Panc1 (cell line): ENCODE measurements around the gene REV3L. TPM values are rescaled to one million over a fixed set of nuclear protein-coding genes. Genes with fewer than 3 reads are reported as not detected.
"Not testable (repeated sequence)": the region's sequence is repeated elsewhere in the genome, so short reads cannot be mapped to it uniquely, and the experiment has no call there.

Experiments
- ATAC-seq: fragments of 200-7000 bp; cut with Tn5 transposase; 2 replicates; pipeline ENCODE4 v1.9.1; 2020; ENCODE audit warnings: mild to moderate bottlenecking, moderate library complexity
- BruUV-seq: library from RNA; stranded (reverse); fragments of 400-500 nt; replicated peaks from 2 replicates; lab custom pipeline; 2021; lab: Mats Ljungman, UMichigan
- CTCF ChIA-PET: fragments of 300-600 bp; sonication (Branson Sonifier 250); formaldehyde crosslinking; loops from one replicate; lab custom pipeline; 2022; ENCODE audit warnings: antibody characterized with exemption; lab: Charles Lee
- POLR2A ChIA-PET: fragments of 300-600 bp; sonication (Branson Sonifier 250); formaldehyde crosslinking; loops from one replicate; lab custom pipeline; 2022; ENCODE audit warnings: antibody characterized with exemption; lab: Charles Lee
- DNase-seq: peaks from one replicate; pipeline ENCODE4 v3.0.0-alpha.2; 2010; ENCODE audit warnings: low read depth, low spot score
- H3K27ac ChIP-seq: 2 replicates; pipeline ENCODE4 v1.5.1; 2011; ENCODE audit warnings: mild to moderate bottlenecking, low read length, inconsistent platforms
- H3K27me3 ChIP-seq: fragments of 200-500 bp; sonication (Bioruptor generic); 2 replicates; pipeline ENCODE4 v1.6.0; 2014; ENCODE audit warnings: low read length, inconsistent platforms; ENCODE audit not compliant: control insufficient read depth, insufficient read depth
- H3K36me3 ChIP-seq: fragments of 200-500 bp; sonication (Bioruptor generic); 2 replicates; pipeline ENCODE4 v1.5.1; 2014; ENCODE audit warnings: inconsistent platforms, mild to moderate bottlenecking, low read length, moderate library complexity; ENCODE audit not compliant: control insufficient read depth, insufficient read depth
- H3K4me1 ChIP-seq: 2 replicates; pipeline ENCODE4 v1.5.1; 2011; ENCODE audit warnings: inconsistent platforms, mild to moderate bottlenecking, low read length, moderate library complexity; ENCODE audit not compliant: control insufficient read depth, insufficient read depth
- H3K4me3 ChIP-seq, 2 experiments: 2 replicates each; pipeline ENCODE4 v1.5.1; 2011 to 2012; ENCODE audit warnings: low read depth in 2 of 2, low read length in 2 of 2, mild to moderate bottlenecking in 2 of 2, inconsistent platforms in 1 of 2, moderate library complexity in 1 of 2
- H3K9me3 ChIP-seq: fragments of 200-500 bp; sonication (Bioruptor generic); 2 replicates; pipeline ENCODE4 v1.5.1; 2014; ENCODE audit warnings: low read depth, mild to moderate bottlenecking, inconsistent platforms, low read length, moderate library complexity; ENCODE audit not compliant: control insufficient read depth, insufficient read depth
- POLR2AphosphoS5 ChIP-seq: IDR thresholded peaks from 2 replicates; pipeline ENCODE4 v1.6.1; 2012; ENCODE audit warnings: mild to moderate bottlenecking, low read depth, low read length, moderate library complexity
- SIN3A ChIP-seq: IDR thresholded peaks from 2 replicates; pipeline ENCODE4 v1.6.1; 2012; ENCODE audit warnings: low read depth, mild to moderate bottlenecking, low read length, moderate library complexity, borderline replicate concordance; ENCODE audit not compliant: insufficient read depth
- TCF7L2 ChIP-seq: IDR thresholded peaks from 2 replicates; pipeline ENCODE4 v1.6.1; 2011; ENCODE audit warnings: mild to moderate bottlenecking, low read depth, low read length, inconsistent platforms
- in situ Hi-C: cut with HindIII; loops from 2 replicates; pipeline ENCODE4 v1.10.0; 2016; ENCODE audit warnings: low sequenced_read_pairs, low pct_unique_long_range_greater_than_20kb
- intact Hi-C: fragments of 100-400 bp; cut with micrococcal nuclease; formaldehyde crosslinking; loops from one replicate; pipeline ENCODE4 v1.10.0; 2022; ENCODE audit not compliant: unreplicated experiment
- total RNA-seq: library from RNA; stranded (reverse); gene quantifications from one replicate; pipeline ENCODE4 v1.2.1, GENCODE V29; 2021; ENCODE audit not compliant: unreplicated experiment
- TF ChIP-seq, protein P1 (sequence below): fragments of 450-650 bp; IDR thresholded peaks from 2 replicates; pipeline ENCODE4 v1.5.1; 2017; ENCODE audit warnings: mild to moderate bottlenecking
- TF ChIP-seq, protein P2 (sequence below), 2 experiments: IDR thresholded peaks; 2 replicates each; pipeline ENCODE4 v1.6.1; 2011 to 2012; ENCODE audit warnings: low read depth in 2 of 2, control low read depth in 1 of 2, low read length in 1 of 2, mild to moderate bottlenecking in 1 of 2, moderate library complexity in 1 of 2; ENCODE audit not compliant: insufficient read depth in 1 of 2

Gene REV3L
- total RNA-seq, 1 experiment from 2014 or later = 44.8 TPM

DNA sequence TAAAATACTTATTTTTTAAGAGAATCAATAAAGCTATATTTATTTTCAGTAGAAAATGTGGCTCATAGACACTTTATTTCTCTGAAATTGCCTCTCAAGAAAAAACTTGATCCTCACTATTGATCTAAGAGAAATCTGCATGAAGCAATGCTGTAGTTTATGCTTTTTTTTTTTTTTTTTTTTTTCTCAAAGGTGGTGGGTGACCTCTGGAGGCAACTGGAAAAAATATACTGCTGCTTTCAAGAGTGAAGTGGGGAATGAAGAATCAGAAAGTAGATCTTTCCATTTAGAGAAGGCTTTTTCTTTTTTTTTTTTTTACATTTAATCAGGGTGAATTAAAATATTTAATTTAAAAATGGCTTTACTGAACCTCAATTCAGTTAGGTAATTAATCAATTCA, 226.4 kb downstream of the REV3L start:
- POLR2A ChIA-PET = interaction anchor here (0.6 kb wide), 1 partner anchor 8 kb away, joined by 19 read pairs; no protein-coding TSS in a partner anchor
- ATAC-seq (no peak), DNase-seq (no peak)
- no TSS peak for BruUV-seq
- CTCF ChIA-PET = interaction anchor here (0.6 to 0.7 kb wide), 4 partner anchors 296 to 468 kb away, joined by 3 to 7 read pairs (median 4); no protein-coding TSS in a partner anchor
- no peak for TF ChIP-seq TCF7L2
- TF ChIP-seq, protein P1, sequence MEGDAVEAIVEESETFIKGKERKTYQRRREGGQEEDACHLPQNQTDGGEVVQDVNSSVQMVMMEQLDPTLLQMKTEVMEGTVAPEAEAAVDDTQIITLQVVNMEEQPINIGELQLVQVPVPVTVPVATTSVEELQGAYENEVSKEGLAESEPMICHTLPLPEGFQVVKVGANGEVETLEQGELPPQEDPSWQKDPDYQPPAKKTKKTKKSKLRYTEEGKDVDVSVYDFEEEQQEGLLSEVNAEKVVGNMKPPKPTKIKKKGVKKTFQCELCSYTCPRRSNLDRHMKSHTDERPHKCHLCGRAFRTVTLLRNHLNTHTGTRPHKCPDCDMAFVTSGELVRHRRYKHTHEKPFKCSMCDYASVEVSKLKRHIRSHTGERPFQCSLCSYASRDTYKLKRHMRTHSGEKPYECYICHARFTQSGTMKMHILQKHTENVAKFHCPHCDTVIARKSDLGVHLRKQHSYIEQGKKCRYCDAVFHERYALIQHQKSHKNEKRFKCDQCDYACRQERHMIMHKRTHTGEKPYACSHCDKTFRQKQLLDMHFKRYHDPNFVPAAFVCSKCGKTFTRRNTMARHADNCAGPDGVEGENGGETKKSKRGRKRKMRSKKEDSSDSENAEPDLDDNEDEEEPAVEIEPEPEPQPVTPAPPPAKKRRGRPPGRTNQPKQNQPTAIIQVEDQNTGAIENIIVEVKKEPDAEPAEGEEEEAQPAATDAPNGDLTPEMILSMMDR = peak; percentile 59; the same call in 1 of the 2 replicates
- Histone ChIP-seq H3K4me3 (no peak overlapping the region), H3K27ac (no peak overlapping the region), H3K36me3 (no peaks in the 10 kb centered on the region), H3K9me3 (no peaks in the 10 kb centered on the region), H3K27me3 (peaks cover 17% of the 10 kb centered on the region), H3K4me1 (peaks cover 22% of the 10 kb centered on the region)
- in situ Hi-C loops (no loop called here), intact Hi-C loops (loop anchor here (10.0 kb wide), 2 partner anchors 398 to 788 kb away; no protein-coding TSS in a partner anchor)

GRCh38 chr6:111255838-111256237, 227.2 kb downstream of the REV3L start:
- H3K27ac ChIP-seq, in situ Hi-C loops, H3K36me3 ChIP-seq, ATAC-seq, POLR2A ChIA-PET, BruUV-seq, CTCF ChIA-PET, H3K9me3 ChIP-seq, H3K4me3 ChIP-seq, DNase-seq: not testable (repeated sequence)
- Histone ChIP-seq H3K4me1 (peaks cover 17% of the 10 kb centered on the region), H3K27me3 (peaks cover 17% of the 10 kb centered on the region)
- intact Hi-C loops = loop anchor here (10.0 kb wide), 2 partner anchors 399 to 789 kb away; no protein-coding TSS in a partner anchor

- intact Hi-C loops = loop anchor here (10.0 kb wide), 2 partner anchors 400 to 790 kb away; no protein-coding TSS in a partner anchor
- peaks cover 9% of the 10 kb centered on the region for H3K4me1 ChIP-seq
- no peak overlapping the region for H3K27ac ChIP-seq
- no peaks in the 10 kb centered on the region for H3K9me3 ChIP-seq
- no TSS peak for BruUV-seq
- ChIA-PET CTCF (no interaction called here), POLR2A (no interaction called here)
- no peaks in the 10 kb centered on the region for H3K36me3 ChIP-seq
- TF ChIP-seq SIN3A = no peak
- TF ChIP-seq TCF7L2 = no peak
- TF ChIP-seq POLR2AphosphoS5 = no peak
- TF ChIP-seq, protein P1 = no peak
- TF ChIP-seq, protein P2, sequence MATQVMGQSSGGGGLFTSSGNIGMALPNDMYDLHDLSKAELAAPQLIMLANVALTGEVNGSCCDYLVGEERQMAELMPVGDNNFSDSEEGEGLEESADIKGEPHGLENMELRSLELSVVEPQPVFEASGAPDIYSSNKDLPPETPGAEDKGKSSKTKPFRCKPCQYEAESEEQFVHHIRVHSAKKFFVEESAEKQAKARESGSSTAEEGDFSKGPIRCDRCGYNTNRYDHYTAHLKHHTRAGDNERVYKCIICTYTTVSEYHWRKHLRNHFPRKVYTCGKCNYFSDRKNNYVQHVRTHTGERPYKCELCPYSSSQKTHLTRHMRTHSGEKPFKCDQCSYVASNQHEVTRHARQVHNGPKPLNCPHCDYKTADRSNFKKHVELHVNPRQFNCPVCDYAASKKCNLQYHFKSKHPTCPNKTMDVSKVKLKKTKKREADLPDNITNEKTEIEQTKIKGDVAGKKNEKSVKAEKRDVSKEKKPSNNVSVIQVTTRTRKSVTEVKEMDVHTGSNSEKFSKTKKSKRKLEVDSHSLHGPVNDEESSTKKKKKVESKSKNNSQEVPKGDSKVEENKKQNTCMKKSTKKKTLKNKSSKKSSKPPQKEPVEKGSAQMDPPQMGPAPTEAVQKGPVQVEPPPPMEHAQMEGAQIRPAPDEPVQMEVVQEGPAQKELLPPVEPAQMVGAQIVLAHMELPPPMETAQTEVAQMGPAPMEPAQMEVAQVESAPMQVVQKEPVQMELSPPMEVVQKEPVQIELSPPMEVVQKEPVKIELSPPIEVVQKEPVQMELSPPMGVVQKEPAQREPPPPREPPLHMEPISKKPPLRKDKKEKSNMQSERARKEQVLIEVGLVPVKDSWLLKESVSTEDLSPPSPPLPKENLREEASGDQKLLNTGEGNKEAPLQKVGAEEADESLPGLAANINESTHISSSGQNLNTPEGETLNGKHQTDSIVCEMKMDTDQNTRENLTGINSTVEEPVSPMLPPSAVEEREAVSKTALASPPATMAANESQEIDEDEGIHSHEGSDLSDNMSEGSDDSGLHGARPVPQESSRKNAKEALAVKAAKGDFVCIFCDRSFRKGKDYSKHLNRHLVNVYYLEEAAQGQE (IDR thresholded peaks at IDR 0.05; ENCODE audit: insufficient read depth in 1 of 2, low read depth in 2 of 2, low read length in 1 of 2) = no peak
- no peak overlapping the region for H3K4me3 ChIP-seq
- ATAC-seq = no peak
- in situ Hi-C loops = no loop called here
- DNase-seq = no peak
- H3K27me3 ChIP-seq = peaks cover 17% of the 10 kb centered on the region
Measured at GRCh38 chr6:111254779-111255166, 228.2 kb downstream of the REV3L start.
